ENCODE data around the gene DOCK2.

- TF ChIP-seq CTCF (conservative IDR thresholded peaks at IDR 0.05; ENCODE audit: low read depth, low read length) (no peak), EZH2 (IDR thresholded peaks at IDR 0.05; ENCODE audit: borderline replicate concordance, low read depth, low read length, poor library complexity, severe bottlenecking) (no peak)
Measured at GRCh38 chr5:169875731-169876130, 238.7 kb downstream of the DOCK2 start.

Data from A673 (cell line).